CD4-positive, alpha-beta T cell treated with Interleukin-6 for 4 hours (primary cell): ENCODE measurements around the gene DGKZ.

Experiments used
- DNase-seq: peaks from one replicate; pipeline ENCODE4 v3.0.0-alpha.2; 2020; ENCODE audit warnings: mixed read lengths

Gene DGKZ

DNA sequence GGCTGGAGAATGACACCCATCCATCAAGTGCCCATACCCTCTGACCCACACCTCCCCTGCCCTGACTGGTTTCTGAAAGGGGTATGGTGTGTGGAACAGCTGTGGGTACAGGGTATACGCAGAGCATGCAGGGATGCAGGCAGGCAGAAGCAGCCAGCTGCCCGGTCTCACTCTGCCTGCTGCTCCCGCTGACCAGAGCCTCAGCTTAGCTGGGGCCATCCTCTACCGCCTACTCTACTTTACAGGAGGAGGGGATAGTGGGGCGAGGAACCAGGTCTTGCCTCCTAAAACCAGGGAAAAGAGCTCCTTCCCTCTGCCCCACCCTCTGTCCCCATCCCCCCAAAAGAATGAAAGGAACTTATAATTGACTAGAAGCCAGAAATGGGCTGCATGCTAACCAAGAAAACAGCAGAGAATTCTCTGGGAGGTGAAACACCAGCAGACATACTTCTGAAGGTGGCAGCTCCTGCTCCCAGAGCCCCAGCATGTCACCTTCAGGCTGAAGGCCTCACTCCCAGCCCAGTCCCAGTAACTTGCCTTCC lies 57.3 kb downstream of the DGKZ start:
- DNase-seq, result no peak

- no peak for DNase-seq
These were observed 60.4 kb downstream of the DGKZ start for GRCh38 chr11:46407635-46408034.

- no peak for DNase-seq
These were observed 61.2 kb downstream of the DGKZ start for GRCh38 chr11:46408407-46408986.

GRCh38 chr11:46410021-46410420 lies 62.8 kb downstream of the DGKZ start:
- DNase-seq, result no peak

DNA sequence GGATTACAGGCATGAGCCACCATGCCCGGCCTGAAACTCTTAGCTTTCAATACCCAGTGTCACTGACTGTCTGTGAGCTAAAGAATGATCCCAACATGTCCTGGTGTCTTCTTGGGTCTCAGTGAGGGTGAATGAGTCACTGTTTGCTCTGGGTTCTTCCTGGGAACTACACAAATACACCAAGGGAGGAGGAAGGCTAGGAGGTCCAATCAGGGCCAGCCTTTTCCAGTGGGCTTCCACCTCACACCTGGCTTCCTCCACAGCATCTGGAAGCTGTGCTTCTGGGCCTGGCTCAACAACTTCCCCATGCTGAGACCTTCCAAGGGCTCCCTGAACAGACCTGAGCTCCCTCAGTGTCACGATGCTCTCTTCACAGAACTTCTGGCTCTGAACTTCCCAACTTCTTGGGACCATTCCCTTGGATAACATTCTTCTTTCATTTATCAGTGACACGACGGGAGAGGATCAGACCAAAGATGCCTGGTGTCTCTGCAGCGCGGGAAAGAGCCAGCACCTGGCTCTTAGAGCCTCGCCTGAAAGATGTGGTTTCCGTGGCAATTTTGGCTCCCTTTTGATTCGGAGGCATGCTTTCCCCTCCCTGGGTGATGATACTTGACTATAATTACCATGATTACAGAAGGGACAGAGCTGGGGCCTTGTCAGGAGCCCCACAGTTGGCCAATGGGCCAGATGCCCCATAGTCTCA lies 66.7 kb downstream of the DGKZ start:
- no peak for DNase-seq

DNA sequence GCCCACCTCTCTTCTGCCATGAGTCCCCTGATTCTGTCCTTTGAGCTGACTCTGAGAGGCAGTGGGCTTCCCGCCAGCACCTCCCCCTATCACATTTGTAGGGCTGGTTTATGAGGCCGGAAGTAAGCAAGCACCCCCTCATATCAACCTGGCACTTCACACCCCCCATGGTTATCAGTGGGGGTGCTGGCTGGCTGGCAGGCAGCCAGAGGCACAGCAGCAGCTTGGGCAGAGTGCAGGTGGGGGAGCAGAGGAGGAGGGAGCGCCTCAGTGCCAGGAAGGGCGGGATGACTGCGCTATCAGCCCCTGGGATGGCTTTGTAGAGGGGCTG lies 67.2 kb downstream of the DGKZ start:
- DNase-seq, result peak; percentile 3

DNA sequence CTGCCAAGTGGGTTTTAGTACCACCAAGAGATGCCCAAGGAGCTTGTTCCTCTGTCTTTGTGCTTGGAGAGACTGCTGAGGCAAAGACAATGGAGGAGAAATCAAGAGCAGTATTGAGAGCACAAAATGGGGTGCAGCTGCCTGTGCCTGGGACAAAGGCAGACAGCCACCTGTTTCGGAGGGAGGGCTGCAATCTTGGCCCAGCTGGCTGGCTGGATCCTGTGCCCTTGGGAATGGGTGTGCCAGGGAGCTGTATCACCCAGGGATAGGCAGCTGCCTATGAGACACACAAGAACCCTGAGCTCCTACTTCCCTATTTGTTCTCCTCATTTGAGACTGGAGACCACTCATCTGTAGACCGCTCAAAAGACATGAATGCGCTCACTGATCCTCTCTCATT lies 67.6 kb downstream of the DGKZ start:
- no peak for DNase-seq

GRCh38 chr11:46417711-46418110 lies 70.4 kb downstream of the DGKZ start:
- DNase-seq, result no peak

GRCh38 chr11:46418751-46419150 lies 71.5 kb downstream of the DGKZ start:
- no peak for DNase-seq

- no peak for DNase-seq
These were observed 73.2 kb downstream of the DGKZ start for GRCh38 chr11:46420513-46420912.

GRCh38 chr11:46421257-46421880 lies 74.1 kb downstream of the DGKZ start:
- no peak for DNase-seq

DNA sequence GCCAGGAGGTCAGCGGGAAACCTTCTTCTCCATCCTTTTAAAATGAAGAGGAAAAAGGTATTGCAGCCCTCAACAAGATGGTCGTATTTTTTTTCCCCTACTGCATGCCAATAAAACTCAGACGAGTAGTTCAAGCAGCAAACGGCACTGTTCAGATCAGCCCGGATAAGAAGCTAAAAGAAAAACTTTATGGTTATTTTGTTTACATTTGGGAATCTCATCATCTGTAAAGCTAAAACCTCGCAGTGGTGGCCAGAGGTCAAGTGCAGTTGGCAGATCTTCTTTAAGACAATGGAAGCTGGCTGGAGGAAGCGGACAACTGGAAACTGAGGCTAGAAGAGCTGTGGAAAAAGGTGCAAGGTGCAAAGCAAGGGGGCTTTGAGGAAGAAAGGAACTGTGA lies 75.3 kb downstream of the DGKZ start:
- DNase-seq, result no peak

- no peak for DNase-seq
These were observed 79.1 kb downstream of the DGKZ start for GRCh38 chr11:46426233-46426991.

DNA sequence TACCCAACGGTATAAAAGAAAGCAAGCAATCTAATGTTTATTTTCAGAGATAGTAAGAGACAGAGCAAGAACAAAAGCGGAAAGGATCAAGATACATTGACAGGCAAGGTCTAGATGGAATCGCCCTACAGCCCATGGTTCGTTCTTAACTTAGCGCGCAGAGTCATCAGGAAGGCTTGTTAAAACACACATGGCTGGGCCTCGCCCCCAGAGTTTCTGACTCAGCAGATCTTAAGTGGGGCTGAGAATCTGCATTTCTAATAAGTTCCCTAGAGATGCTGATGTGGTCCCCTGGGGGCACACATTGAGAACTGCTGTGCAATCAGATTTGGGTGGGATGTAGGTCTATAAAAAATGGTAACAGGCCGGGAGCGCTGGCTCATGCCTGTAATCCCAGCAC lies 80.1 kb downstream of the DGKZ start:
- DNase-seq, result no peak

DNA sequence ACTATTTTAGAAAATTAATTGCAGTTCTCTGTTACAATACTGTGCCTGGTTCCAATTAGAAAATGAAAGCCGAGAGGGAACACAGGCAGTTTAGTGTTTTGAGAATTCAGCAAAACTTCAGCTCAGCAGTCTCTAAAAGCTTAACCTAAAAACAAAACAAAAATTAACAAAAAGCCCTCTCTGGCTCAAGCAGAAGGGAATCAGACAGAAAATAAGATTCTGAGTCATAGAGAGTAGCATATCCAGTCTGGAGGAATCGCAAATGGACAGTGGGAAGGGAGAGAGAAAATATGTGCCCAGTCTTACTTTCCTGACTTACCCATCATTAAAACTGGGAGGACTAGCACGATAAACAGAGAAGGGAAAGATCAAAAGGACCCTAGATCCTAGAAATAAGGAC lies 82.5 kb downstream of the DGKZ start:
- DNase-seq, result no peak
